ENCODE results near the gene RSPO1. TPM values are rescaled to one million over a fixed set of nuclear protein-coding genes. Genes with fewer than 3 reads are reported as not detected.
A peak's percentile ranks its signal among the peaks of the same experiment; 100 is the strongest.
"Not testable (repeated sequence)": the region's sequence is repeated elsewhere in the genome, so short reads cannot be mapped to it uniquely, and the experiment has no call there.

Gene RSPO1
- total RNA-seq = not detected

DNA sequence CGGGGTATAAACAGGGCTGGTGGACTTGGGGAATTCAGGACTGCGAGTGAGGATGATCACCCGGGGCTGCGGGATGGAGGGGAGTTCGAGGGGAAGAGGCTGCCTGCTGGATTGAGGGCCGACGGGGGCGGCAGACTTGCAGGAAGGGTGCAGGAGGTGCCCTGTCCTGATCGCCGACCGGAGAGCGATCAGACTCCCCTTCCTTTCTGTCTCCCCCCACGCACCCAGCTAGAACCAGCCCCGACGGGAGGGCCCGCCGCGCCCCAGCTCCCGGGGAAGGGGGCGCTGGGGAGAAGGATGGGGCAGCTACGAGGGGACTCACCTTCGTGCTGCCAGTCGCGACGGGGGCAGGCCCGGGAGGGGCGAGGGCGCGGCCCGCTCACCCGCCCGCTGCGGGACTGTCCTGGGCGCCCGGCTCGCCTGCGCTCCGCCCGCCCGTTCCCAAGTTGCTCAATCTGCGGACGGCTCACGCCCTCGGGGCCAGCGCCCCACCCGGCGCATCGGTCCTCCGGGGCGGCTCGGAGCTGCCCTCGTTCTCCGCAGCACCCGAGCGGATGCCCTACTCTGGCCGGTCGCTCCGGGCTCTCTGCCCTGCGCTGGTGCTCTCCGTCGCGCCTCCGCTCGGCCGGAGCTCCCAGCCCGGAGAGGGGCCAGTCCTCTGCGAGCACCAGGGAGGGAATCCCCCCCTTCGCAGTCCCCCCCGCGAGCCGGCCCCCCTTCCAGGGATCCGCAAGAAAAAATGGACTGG is at the start of gene RSPO1:
Gene RSPO1 (minus strand): TSS at position 649 of the 748 bp plus-strand sequence. CDS start 5,231 bp downstream, outside the sequence.
- no peak for DNase-seq

GRCh38 chr1:37684182-37684581 is 49.5 kb upstream of the RSPO1 start:
- DNase-seq = not testable (repeated sequence)

GRCh38 chr1:37682334-37682987 is 47.8 kb upstream of the RSPO1 start:
- peak; percentile 79 for DNase-seq

DNA sequence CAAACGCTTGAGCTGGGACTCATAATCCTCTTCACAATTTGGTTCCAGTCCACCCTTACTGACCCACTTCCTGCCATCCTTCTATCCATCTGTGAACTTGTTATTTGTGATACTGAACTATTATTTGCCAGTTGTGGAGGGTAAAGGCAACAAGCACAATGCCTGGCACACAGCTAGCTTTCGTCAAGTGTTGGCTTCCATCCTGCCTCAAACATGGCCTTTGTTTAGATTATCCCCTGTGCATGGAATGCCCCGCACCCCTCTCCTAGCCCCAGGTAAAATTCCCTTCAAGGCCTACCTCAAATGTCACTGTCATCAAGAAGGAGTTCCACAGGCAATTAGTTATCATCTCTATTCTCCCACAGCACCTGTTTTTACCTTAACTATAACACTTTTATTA is 46.2 kb upstream of the RSPO1 start:
- DNase-seq = no peak

- DNase-seq = no peak
These were observed 43.1 kb upstream of the RSPO1 start for GRCh38 chr1:37677808-37678207.

DNA sequence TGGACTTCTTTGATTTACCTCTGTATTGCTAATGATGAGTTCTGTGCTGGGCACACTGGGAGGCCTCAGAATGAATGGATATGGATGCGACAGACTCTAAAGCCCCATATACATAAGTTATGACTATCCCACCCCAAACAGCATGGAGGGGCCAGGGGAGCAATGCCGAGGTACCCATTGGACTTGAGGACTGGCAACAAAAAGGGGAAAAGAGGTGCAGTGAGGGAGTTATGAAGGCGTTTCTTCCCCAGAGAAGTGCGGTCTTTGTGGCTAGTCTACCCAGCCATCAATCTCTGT is 42.4 kb upstream of the RSPO1 start:
- no peak for DNase-seq

DNA sequence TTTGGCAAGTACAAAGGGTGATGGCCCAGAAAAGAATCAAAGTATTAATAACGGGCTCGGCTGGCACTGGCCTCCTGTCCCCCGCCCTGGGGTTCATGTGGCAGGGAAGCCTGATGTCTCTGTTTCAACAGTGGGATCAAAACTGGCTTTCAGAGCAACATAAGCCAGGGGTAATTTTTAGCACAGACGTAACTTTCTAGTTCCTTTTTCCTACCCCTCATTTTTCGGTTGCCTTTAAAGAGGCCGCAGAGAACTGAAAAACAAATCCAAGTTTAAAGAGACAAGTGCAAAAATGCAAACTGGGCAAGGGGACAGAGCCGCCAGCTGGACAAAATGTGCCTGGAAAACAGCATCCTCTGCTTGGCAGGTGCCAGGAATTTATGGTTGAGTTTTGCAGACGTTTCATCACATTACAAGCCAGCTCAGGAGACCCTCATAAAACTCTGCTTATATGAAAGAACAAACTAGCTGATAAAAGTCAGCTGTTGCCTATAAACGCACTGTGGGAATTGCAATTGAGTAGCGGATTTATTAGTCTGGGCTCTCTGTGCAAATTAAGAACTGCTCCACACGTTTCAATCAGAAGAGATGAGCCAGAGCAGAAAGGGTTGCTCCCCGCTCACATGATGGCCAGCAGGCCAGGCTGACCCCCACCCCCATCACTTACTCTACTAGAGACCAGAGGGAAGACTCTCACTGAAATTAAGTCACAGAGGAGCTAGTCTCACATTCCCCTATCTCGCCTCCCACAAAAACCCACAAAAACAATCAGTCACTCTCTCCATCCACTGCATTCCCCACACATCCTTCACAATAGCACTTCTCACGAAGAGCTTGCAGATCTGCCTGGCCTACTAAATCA is 41.8 kb upstream of the RSPO1 start:
- DNase-seq = no peak

DNA sequence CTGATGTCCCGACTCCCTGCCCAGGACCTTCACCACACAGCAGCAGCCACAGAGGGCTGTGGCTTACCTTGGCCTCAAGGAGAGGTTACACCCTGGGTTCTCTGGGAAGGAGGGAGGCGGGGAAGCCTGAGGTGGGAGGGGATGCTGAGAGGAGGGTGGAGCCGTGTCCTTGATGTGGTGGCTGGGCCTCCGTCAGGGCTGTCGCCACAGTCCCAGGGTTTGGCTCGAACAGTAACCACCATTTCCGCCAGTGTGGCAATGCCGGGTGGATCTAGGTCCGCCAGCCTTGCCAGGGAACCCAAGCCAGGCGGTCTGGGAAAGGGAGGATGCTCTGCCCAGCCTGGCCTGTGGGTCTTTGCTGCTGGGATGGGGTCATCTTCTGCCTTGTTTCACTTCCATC is 39.2 kb upstream of the RSPO1 start:
- DNase-seq = peak; percentile 38

GRCh38 chr1:37672136-37672870 is 37.6 kb upstream of the RSPO1 start:
- no peak for DNase-seq

DNA sequence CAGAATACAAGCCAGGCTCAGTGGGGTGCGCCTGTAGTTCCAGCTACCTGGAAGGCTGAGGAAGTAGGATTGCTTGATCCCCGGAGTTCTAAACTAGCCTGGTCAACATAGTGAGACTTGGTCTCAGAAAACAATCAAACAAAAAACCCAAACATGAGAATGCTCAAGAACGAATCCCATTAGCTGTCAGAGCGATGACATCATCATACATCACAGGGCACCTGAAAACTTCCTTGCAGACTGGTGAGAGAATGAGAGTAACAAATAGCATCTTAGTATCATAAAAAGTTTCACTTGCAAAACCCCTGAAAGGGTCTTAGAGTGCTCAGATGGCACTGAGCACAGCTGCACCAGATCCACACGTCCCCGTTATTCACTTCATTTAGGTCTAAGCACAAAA is 36.6 kb upstream of the RSPO1 start:
- no peak for DNase-seq

- DNase-seq = no peak
These were observed 35.4 kb upstream of the RSPO1 start for GRCh38 chr1:37670133-37670532.

- no peak for DNase-seq
These were observed 32.5 kb upstream of the RSPO1 start for GRCh38 chr1:37667023-37667671.

DNA sequence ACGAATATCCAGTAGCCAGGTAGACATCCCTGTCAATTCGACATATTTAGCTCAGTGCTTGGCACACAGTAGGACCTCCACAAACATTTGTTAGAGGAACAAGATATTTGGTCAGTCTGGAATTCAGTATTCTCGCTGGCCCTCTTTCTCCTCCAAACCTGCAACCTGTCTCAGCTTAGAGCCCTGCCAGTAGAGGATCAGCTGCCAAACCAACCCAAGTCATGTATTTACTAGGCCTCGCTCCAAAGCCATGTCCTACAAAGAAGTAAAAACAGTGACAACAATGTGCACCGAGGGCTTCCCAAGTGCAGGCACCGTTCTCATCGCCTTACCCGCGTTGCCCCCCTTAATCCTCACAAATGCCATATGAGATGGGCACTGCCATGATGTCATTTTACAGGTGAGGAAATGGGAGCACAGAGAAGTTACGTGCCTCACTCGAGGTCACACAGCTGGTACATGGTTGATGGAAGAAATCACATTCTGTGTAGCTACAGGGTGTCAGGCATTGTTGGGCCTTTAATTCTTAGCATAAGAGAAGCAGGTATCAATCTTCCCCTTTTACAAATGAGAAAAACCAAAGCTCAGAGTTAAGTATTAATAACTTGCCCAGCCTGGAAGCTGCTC is 31.7 kb upstream of the RSPO1 start:
- DNase-seq = no peak

DNA sequence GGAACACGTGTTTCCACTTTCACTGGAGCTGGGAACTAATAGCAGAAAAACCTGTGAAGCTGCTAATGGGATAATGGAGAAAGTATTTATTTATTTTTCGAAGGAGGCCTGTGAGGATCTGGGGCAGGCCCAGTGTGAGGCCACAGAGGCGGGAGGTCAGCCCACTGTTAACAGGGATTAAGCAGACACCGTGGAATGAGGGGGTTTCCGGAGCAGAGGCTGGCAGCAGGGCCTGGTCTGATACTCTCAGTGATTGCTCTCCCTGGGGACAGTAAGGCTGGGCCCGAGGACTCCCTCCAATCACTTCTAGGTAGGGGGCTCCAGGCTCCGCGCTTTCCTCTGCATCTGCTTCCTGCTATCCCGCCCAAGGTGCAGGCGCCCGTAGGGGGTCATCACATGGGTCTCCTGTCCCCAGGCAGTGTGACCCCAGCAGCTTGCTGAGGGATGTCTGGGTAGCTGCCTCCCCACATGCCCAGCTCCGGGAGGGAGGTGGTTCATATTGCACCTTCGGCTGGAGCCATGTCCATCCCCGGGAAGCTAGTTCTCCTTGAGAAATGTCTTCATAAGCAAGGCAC is 28.8 kb upstream of the RSPO1 start:
- DNase-seq = no peak

DNA sequence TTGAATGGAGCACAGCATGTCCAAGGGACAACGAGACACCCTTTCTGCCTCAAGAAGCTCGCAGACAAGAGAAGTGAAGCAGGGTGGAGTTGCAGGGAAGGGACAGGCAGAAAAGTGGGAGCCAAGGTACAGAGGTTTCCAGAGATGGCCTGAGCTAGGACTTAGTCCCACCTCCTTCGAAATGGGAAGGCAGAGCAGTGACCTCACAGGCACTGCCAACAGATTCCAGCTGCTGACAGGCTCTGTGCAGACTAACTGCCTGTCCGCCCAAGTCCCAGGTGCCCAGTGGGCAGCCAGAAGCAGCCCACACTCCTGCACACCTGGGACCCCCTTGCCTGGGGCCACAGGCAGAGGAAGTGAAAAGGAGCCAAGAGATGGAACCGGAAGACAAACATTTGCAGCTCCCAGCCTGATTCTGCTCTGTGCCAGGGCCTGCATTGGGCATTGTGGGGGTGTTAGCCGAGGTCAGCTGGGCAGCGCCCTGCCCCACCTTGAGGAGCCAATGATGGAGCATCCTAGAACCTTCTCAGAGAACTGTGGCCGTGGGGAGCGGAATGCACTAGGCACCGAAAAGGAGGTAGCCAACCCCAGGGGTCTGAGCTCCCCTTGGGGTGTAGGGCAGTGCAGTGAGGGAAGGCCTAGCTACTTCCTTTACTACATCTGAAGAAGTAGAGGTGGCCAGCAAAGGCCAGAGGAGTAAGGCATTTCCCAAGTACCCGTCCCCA is 27.5 kb upstream of the RSPO1 start:
- DNase-seq = no peak

DNA sequence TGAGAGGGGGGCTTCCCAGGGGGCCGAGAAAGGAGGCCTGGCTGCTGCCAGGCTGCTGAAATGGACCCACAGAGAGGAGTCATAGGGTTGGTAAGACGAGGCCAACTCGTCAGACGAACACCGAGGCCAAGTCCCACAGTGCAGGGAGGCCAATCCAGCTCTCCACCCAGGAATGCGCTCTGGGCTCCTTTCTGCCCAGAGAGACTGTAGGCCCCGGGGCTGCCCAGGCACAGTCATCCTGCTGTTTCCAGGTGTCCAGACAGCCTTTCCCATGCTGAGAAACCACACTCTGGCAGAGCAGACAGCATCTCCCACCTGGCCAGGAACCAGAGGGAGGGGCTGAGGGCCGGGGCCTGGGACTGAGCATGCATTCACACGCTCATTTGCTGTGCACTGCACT is 26.7 kb upstream of the RSPO1 start:
- DNase-seq = no peak

DNA sequence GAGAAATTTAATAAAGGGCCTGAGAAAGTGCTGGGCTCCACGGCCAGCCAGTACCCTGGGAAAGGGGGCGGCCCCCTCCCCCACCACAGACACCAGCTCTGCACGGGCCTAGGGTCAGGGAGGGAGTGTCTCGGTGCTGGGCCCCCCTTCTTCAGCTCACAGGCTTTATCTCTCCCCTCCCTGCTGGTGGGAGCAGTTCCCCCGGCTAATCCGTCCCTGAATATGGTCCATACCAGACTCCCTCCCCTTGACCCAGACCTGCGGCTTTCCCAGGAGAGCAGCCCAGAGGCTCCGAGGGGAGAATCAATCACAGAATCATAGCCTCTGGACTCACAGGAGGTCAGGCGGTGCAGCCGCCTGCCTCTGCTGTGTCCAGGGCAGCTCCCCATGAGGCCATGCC is 26.0 kb upstream of the RSPO1 start:
- no peak for DNase-seq

DNA sequence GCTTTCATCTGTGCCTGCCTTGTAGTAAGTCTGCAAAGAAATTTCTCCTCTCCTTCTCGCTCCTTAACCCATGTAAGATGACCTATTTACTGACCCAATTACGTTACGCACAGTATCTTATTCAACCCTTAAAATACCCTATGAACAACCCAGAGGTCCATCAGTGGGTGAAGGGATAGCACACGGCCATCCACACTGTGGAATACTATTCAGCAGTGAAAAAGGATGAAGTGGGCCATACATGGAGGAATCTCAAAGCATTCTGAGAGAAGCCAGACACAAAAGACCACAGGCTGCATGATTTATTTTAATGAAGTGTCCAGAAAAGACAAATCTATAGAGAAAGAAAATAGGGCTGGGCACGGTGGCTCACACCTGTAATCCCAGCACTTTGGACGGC is 23.8 kb upstream of the RSPO1 start:
- DNase-seq = no peak

DNA sequence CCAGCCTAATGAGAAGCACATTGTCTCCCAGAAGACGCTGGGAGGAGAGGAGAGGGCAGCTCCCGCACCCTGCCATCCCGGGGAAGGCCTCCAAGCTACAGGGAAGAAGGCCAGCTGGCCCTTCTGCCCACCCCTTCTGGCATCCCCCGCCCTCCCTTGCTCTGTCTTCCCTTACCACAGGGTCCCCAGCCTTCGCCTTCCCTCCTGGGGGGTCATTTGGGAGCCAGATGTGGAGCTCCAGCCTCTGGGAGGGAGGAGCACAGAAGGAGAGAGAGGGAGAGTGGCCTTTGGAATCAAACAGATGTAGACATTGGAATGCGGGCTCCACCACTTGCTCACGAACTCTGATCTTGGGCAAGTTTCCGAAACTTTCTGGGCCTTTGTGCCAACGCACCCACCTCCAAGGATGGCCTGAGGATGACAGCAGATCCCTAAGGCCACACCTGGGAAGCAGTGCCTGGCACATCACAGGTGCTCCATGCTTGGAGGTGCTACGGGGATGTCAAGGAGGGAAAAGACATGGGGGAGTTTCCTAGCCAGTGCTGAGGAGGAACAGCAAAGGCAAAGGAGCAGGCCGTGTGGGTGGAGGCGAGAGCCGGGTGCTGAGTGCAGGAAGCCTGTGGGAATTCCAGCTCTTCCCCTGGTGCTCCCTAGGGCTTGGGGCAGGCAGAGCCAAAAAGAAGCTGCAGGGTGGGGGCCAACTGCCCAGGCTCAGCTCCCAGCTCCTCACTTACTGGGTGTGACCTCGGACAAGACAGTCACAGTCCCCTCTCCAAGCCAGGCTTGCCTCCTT is 23.1 kb upstream of the RSPO1 start:
- no peak for DNase-seq

DNA sequence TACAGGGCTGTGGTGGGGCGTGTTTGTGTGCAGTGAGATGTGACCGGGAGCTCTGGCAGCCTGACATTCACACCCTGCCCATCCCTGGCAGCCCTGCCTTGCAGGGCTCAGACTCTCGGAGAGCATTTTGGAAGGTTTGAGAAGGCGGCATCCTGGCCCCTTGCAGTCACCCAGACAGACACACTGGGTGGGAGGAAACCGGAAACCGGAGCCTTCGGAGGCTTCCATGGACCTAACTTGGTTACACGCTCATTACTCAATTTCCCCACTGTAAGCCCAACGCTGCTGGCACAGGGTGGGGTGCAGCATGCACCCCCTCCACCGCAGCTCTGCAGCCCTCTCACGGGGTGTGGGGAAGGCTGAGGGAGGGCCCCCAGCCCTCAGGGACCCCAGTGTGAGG is 22.2 kb upstream of the RSPO1 start:
- DNase-seq = no peak
